Hindlimb muscle (tissue), 1 donor: ENCODE results near the gene ADK. TPM values are rescaled to one million over a fixed set of nuclear protein-coding genes. Genes with fewer than 3 reads are reported as not detected.
"Not testable (repeated sequence)": the region's sequence is repeated elsewhere in the genome, so short reads cannot be mapped to it uniquely, and the experiment has no call there.

Experiments
- DNase-seq: peaks from one replicate; pipeline ENCODE4 v3.0.0-alpha.2; 2013
- polyA plus RNA-seq: library from polyadenylated mRNA; unstranded; fragments of 120-200 nt; gene quantifications from one replicate; pipeline ENCODE4 v1.2.1, GENCODE V29; 2013; ENCODE audit not compliant: insufficient read length

The ADK gene
- polyA plus RNA-seq, 1 donor, result 30.8 TPM

DNA sequence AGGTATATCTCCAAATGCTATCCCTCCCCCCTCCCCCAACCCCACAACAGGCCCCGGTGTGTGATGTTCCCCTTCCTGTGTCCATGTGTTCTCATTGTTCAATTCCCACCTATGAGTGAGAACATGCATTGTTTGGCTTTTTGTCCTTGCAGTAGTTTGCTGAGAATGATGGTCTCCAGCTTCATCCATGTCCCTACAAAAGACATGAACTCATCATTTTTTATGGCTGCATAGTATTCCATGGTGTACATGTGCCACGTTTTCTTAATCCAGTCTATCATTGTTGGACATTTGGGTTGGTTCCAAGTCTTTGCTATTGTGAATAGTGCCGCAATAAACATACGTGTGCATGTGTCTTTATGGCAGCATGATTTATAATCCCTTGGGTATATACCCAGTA, 417.9 kb downstream of the ADK start:
- DNase-seq, result not testable (repeated sequence)

GRCh38 chr10:74573497-74573896, 422.5 kb downstream of the ADK start:
- not testable (repeated sequence) for DNase-seq

DNA sequence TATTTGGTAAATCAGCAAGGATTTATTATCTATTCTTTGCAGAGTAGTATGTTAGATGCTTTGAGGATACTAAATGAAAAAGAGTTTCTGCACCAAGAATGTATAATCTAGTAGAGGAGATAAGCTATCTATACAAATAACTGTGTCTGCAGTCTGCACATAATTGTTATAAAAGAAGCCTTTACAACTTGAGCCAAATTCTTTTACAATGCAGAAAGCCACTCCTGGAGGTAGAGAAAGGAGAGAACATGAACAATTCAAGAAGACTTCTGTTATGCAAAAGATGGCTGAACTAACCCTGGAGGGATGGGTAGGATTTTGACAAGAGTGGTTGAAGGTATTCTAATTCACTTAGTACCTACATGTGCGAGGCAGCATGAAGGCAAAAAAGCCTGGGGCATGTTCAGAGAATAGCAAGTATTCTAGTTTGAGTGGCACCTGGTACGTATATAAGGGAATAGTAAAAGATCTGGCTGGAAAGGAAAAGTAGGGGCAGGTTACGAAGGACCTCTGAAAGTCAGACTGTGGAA, 424.2 kb downstream of the ADK start:
- no peak for DNase-seq

DNA sequence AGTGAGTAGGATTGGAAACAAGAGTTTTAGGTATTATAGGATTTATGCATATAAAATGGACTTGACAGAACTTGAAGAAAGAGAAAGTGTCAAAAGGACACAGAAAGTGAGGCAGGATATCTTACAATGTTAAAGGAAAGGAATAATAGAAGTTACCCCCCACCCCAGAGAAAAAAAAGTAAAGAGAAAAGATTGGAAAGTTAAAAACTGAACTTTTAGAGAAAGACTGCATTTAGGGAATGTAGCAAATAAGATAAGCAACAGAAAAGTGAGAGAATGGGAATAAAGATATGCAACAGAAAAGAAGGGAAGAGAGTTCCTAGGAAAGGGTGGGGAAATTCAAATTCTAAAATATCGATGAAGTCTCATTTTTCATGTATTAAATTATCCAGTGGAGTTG, 424.9 kb downstream of the ADK start:
- DNase-seq, result no peak

- no peak for DNase-seq
Measured at GRCh38 chr10:74576586-74576985, 425.6 kb downstream of the ADK start.

- DNase-seq, result not testable (repeated sequence)
Measured at GRCh38 chr10:74580438-74580837, 429.4 kb downstream of the ADK start.

- no peak for DNase-seq
Measured at GRCh38 chr10:74582566-74582965, 431.5 kb downstream of the ADK start.

DNA sequence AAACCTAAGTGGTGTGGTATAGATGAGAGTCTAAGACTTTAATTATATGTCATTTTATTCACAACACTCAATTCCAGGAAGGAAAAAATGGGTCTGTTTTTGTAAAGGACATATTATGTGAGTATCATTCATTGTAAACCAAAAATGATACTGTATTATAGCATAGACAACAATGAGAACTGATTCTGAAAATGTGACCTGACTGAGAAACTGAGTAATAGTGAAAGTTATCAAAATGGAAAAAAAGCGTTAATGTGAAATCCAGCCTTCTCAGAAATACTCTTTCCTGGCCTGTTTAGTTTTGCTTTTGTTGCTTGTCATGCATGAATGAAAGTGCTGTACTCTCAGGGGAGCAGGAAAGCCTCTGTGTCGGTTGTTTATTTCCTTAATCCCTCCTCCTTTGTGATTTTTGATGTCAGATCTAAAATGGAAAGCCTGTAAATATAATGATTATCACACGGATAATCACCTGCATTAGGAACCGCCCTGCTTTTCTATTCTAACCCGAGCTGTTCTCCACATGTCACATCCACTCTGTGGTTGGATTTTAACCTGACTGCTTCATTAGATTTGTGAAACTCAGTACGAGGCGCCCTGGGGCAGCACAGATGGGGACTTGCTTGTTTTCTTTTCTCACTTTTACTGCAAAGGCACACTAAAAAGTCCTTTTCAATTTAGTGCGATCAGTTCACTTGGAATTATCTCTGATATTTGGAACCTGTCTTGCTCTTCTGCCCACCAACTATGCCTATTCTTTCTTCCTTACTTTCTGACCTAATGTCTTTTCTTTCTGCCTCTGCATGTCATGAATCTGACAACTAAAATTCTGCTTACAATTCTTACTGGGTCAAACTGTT, 434.4 kb downstream of the ADK start:
- DNase-seq, result no peak

- DNase-seq, result no peak
Measured at GRCh38 chr10:74586088-74586585, 435.1 kb downstream of the ADK start.

DNA sequence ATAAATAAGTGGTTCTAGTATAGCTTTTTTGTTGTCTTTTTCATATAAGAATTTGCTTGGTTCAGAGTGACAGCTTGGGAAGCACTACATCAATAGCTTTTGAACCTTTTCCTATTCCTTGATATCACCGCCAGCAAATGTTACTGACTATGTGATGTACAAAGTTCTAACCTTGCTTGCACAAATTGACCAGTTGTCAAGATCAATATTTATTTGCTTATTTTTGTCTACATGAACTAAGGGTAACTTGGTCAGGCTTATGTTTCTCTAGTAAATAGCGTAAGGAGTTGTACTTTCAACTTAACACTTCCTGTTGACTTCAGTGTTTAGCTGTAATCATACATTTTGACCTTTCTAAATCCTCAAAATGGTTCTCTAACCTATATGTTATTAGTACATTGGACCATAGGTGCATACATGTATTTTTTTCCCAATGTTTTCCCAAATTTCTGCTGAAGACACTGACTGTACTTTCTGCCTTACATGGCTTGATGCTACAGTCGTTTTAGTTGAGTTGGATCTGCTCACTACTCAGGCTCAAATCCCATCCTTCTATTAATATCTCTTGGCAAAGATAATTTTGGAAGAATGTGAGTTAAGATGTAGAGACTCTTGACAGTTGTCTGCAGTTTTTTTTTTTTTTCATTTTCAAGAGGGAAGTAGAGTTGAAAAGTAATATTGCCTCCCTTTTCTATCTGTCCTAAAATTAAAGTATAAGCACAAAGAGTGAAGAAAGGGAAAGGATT, 436.3 kb downstream of the ADK start:
- no peak for DNase-seq

DNA sequence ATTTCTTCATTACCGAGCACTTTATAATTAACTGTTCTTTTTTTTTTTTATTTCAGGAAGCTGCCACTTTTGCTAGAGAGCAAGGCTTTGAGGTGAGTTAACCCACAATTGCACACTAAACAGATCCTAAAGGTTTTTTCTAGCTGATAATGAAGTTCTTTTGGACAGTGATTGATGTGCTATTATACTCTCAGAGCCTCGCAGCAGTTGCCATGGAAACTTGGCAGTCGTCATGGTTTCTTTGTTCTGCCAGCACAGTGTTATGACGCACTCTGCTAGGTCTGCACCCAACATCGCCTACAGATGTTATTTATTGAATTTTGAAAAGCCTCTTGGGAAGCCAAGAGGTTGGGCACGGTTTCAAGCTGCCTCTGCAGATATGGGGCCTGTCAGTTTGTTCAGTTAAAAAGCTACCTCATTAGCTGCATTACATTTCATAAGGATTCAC, 438.2 kb downstream of the ADK start:
- DNase-seq, result peak; percentile 81

DNA sequence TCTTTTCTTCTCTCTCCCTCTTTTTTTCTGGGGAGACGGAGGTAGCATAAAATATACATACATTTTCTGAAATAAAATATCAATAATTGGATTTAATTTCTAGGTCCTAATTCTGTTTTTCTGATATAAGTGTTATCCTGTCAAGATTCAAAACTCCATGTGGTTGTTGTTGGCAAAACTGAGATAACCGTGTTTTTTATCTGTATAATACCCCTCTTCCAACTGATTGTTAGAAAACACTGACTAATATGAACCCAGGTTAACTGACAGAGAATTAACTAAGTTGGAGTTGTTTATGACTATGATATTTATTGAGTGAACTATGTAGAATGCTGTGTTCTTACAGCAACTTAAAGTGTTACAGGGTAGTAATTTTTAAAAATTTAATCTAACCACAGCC, 438.8 kb downstream of the ADK start:
- DNase-seq, result no peak

- no peak for DNase-seq
Measured at GRCh38 chr10:74593470-74593869, 442.4 kb downstream of the ADK start.

DNA sequence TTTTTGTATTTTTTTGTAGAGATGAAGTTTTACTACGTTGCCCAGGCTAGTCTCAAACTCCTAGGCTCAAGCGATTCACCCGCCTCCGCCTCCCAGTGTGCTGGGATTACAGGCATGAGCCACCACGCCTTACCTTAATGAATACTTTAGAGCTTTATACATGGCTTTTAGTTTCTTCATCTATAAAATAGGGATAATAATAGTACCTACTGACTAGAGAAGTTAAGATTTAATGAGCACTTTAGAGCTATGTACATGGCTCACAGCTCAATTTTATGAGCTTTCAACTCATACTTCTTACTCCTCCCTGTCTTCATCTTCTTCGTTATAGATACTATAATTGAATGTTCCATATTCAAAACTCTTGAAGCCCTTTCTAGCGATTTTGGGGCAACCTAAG, 445.7 kb downstream of the ADK start:
- DNase-seq, result no peak

DNA sequence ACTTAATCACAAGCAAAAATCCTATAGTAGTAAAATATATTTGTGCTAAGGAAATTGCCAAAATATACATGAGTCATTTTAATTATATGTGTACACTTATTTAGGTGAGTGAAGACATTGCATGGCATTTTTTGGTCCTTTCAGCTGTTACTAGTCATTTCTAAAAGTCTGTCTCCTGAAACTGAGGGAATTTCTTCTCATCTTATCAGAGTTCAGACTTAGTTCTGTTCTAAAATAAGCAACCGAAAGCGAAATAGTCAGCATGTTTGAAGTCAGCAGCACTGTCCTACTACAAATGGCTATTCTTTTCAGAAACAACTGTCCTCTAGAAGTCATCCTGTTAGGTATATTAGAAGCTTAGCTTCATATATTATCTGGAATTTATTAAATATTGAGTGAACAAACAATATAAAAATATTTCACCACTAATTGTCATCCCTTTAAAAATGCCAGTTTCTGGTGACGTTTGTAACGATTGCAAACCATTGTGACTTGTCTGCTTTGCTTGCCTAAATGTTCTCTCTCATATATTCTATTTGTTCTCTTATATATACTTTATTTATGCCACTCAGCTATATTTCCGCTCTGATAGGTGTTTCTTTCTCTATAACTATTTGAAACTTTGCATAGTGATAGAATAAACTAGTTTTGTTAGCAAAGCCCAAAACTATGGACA, 448.0 kb downstream of the ADK start:
- no peak for DNase-seq

GRCh38 chr10:74599672-74600071, 448.7 kb downstream of the ADK start:
- DNase-seq, result no peak

GRCh38 chr10:74600170-74600569, 449.1 kb downstream of the ADK start:
- no peak for DNase-seq

- no peak for DNase-seq
Measured at GRCh38 chr10:74602576-74602975, 451.6 kb downstream of the ADK start.

- no peak for DNase-seq
Measured at GRCh38 chr10:74610299-74610698, 459.3 kb downstream of the ADK start.

- no peak for DNase-seq
Measured at GRCh38 chr10:74612195-74612594, 461.2 kb downstream of the ADK start.

GRCh38 chr10:74620626-74621025, 469.6 kb downstream of the ADK start:
- DNase-seq, result no peak

GRCh38 chr10:74623786-74624185, 472.8 kb downstream of the ADK start:
- peak; percentile 17 for DNase-seq

- no peak for DNase-seq
Measured at GRCh38 chr10:74624501-74624900, 473.5 kb downstream of the ADK start.
